NCI-H345 (cell line): Measurements from ENCODE around the gene INTS14.
"Not testable (repeated sequence)": the region's sequence is repeated elsewhere in the genome, so short reads cannot be mapped to it uniquely, and the experiment has no call there.

Experiments used
- DNase-seq: peaks from one replicate; lab custom pipeline; 2025; lab: John Stamatoyannopoulos, UW

Gene INTS14

GRCh38 chr15:65631503-65631902 lies 20.6 kb upstream of the INTS14 start:
- DNase-seq = no peak

GRCh38 chr15:65630760-65631159 lies 19.8 kb upstream of the INTS14 start:
- no peak for DNase-seq

GRCh38 chr15:65629548-65629947 lies 18.6 kb upstream of the INTS14 start:
- DNase-seq = no peak

- no peak for DNase-seq
Observed at GRCh38 chr15:65626856-65627255, 15.9 kb upstream of the INTS14 start.

- no peak for DNase-seq
Observed at GRCh38 chr15:65623103-65623502, 12.2 kb upstream of the INTS14 start.

- no peak for DNase-seq
Observed at GRCh38 chr15:65621638-65622037, 10.7 kb upstream of the INTS14 start, which contains the start of gene SLC24A1. Gene SLC24A1, plus strand, starts transcription at chr15:65621938. Its CDS starts 2,143 bp downstream, at chr15:65624081.

- DNase-seq = no peak
Observed at GRCh38 chr15:65620833-65621232, 9.9 kb upstream of the INTS14 start.

- no peak for DNase-seq
Observed at GRCh38 chr15:65619626-65620290, 8.8 kb upstream of the INTS14 start.

- no peak for DNase-seq
Observed at GRCh38 chr15:65618560-65619109, 7.7 kb upstream of the INTS14 start.

GRCh38 chr15:65615887-65616286 lies 5.0 kb upstream of the INTS14 start:
- DNase-seq = not testable (repeated sequence)

- no peak for DNase-seq
Observed at GRCh38 chr15:65612949-65613744, 2.2 kb upstream of the INTS14 start.

GRCh38 chr15:65612616-65612946 lies 1.6 kb upstream of the INTS14 start:
- DNase-seq = no peak

GRCh38 chr15:65611888-65612615 lies 1.1 kb upstream of the INTS14 start:
- DNase-seq = no peak

- DNase-seq = no peak
Observed at GRCh38 chr15:65603559-65603958, 7.4 kb downstream of the INTS14 start.

GRCh38 chr15:65603134-65603533 lies 7.8 kb downstream of the INTS14 start:
- no peak for DNase-seq

- no peak for DNase-seq
Observed at GRCh38 chr15:65599677-65600076, 11.3 kb downstream of the INTS14 start.

- DNase-seq = no peak
Observed at GRCh38 chr15:65598468-65598867, 12.5 kb downstream of the INTS14 start.

- DNase-seq = no peak
Observed at GRCh38 chr15:65595960-65596359, 15.0 kb downstream of the INTS14 start.

- DNase-seq = no peak
Observed at GRCh38 chr15:65587094-65587493, 23.8 kb downstream of the INTS14 start.

- no peak for DNase-seq
Observed at GRCh38 chr15:65584241-65584640, 26.7 kb downstream of the INTS14 start.

GRCh38 chr15:65583701-65584100 lies 27.2 kb downstream of the INTS14 start:
- DNase-seq = no peak

- no peak for DNase-seq
Observed at GRCh38 chr15:65580287-65580686, 30.6 kb downstream of the INTS14 start.

GRCh38 chr15:65579762-65580161 lies 31.2 kb downstream of the INTS14 start:
- DNase-seq = no peak
